ENCODE measurements around the gene NOTCH2.

The NOTCH2 gene

DNA sequence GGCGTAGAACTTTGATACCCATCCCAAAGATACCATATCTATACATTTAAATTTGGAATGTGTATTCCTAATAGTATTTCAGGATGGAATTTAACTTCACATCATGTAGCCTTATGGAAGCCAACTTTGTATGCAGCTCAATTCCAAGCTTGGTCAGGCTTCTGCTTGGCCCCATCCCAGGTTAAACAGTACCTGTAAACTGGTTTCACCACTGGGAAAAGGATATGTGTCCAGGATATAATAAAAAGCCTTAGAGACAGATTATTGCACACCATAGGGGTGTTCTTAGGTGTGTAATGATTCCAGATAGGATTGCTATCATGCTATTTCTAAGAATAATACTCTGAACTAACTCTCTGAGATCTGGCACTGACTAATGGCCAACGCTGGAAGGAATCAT is 201.3 kb downstream of the NOTCH2 start:
- peaks cover 36% of the 10 kb centered on the region for H3K27me3 Mint-ChIP-seq (ENCODE audit: low read depth, poor library complexity)
- TF ChIP-seq CTCF (IDR thresholded peaks at IDR 0.05) = no peak
- H3K9me3 Mint-ChIP-seq = no peaks in the 10 kb centered on the region
- DNase-seq = no peak
- H3K4me1 Mint-ChIP-seq = peaks cover 13% of the 10 kb centered on the region
- H3K36me3 Mint-ChIP-seq (ENCODE audit: low read depth) = no peaks in the 10 kb centered on the region
- no peak overlapping the region for H3K27ac Mint-ChIP-seq
- no peak overlapping the region for H3K4me3 Mint-ChIP-seq

GRCh38 chr1:119866451-119866850 is 203.0 kb downstream of the NOTCH2 start:
- Mint-ChIP-seq H3K27me3 (ENCODE audit: low read depth, poor library complexity) (peaks cover 41% of the 10 kb centered on the region), H3K4me1 (peaks cover 11% of the 10 kb centered on the region), H3K9me3 (no peaks in the 10 kb centered on the region), H3K4me3 (no peak overlapping the region), H3K36me3 (ENCODE audit: low read depth) (no peaks in the 10 kb centered on the region), H3K27ac (no peak overlapping the region)
- no peak for DNase-seq
- no peak for TF ChIP-seq CTCF (IDR thresholded peaks at IDR 0.05)

- no peak overlapping the region for H3K27ac Mint-ChIP-seq
- H3K4me1 Mint-ChIP-seq = peaks cover 5% of the 10 kb centered on the region
- no peaks in the 10 kb centered on the region for H3K9me3 Mint-ChIP-seq
- DNase-seq = no peak
- H3K4me3 Mint-ChIP-seq = no peak overlapping the region
- H3K36me3 Mint-ChIP-seq (ENCODE audit: low read depth) = no peaks in the 10 kb centered on the region
- TF ChIP-seq CTCF (IDR thresholded peaks at IDR 0.05) = no peak
- H3K27me3 Mint-ChIP-seq (ENCODE audit: low read depth, poor library complexity) = peaks cover 39% of the 10 kb centered on the region
Measured at GRCh38 chr1:119865627-119866026, 203.8 kb downstream of the NOTCH2 start.

GRCh38 chr1:119862276-119862675 is 207.2 kb downstream of the NOTCH2 start:
- DNase-seq = no peak
- Mint-ChIP-seq H3K27ac (no peak overlapping the region), H3K9me3 (no peaks in the 10 kb centered on the region), H3K36me3 (ENCODE audit: low read depth) (no peaks in the 10 kb centered on the region), H3K27me3 (ENCODE audit: low read depth, poor library complexity) (peaks cover 40% of the 10 kb centered on the region), H3K4me1 (peaks cover 21% of the 10 kb centered on the region), H3K4me3 (no peak overlapping the region)
- TF ChIP-seq CTCF (IDR thresholded peaks at IDR 0.05) = no peak

Data from nephron progenitor cell (in vitro differentiated cells).